ENCODE measurements around the gene AKTIP.

The AKTIP gene

GRCh38 chr16:53511403-53512280 lies 8.6 kb upstream of the AKTIP start:
- no peak for TF ChIP-seq CTCF (IDR thresholded peaks at IDR 0.05; ENCODE audit: low read depth, low read length)
- H3K4me3 ChIP-seq (replicated peaks in 1 of 2; ENCODE audit: low read depth in 2 of 2, low read length in 2 of 2) = no peak overlapping the region
- no peak for DNase-seq (ENCODE audit: low read depth in 2 of 2)

GRCh38 chr16:53511084-53511402 lies 8.0 kb upstream of the AKTIP start:
- no peak for DNase-seq (ENCODE audit: low read depth in 2 of 2)
- no peak overlapping the region for H3K4me3 ChIP-seq (replicated peaks in 1 of 2; ENCODE audit: low read depth in 2 of 2, low read length in 2 of 2)
- TF ChIP-seq CTCF (IDR thresholded peaks at IDR 0.05; ENCODE audit: low read depth, low read length) = no peak

GRCh38 chr16:53510704-53511070 lies 7.7 kb upstream of the AKTIP start:
- no peak overlapping the region for H3K4me3 ChIP-seq (replicated peaks in 1 of 2; ENCODE audit: low read depth in 2 of 2, low read length in 2 of 2)
- no peak for DNase-seq (ENCODE audit: low read depth in 2 of 2)
- TF ChIP-seq CTCF (IDR thresholded peaks at IDR 0.05; ENCODE audit: low read depth, low read length) = no peak

- TF ChIP-seq CTCF (IDR thresholded peaks at IDR 0.05; ENCODE audit: low read depth, low read length) = peak; percentile 94
- DNase-seq (ENCODE audit: low read depth in 2 of 2) = peak; percentile 81 to 86
- no peak overlapping the region for H3K4me3 ChIP-seq (replicated peaks in 1 of 2; ENCODE audit: low read depth in 2 of 2, low read length in 2 of 2)
Measured at GRCh38 chr16:53509906-53510703, 7.1 kb upstream of the AKTIP start.

GRCh38 chr16:53507464-53508179 lies 4.6 kb upstream of the AKTIP start:
- H3K4me3 ChIP-seq (replicated peaks in 1 of 2; ENCODE audit: low read depth in 2 of 2, low read length in 2 of 2) = no peak overlapping the region
- no peak for TF ChIP-seq CTCF (IDR thresholded peaks at IDR 0.05; ENCODE audit: low read depth, low read length)
- no peak for DNase-seq (ENCODE audit: low read depth in 2 of 2)

GRCh38 chr16:53506254-53506653 lies 3.2 kb upstream of the AKTIP start:
- no peak for DNase-seq (ENCODE audit: low read depth in 2 of 2)
- no peak overlapping the region for H3K4me3 ChIP-seq (replicated peaks in 1 of 2; ENCODE audit: low read depth in 2 of 2, low read length in 2 of 2)
- no peak for TF ChIP-seq CTCF (IDR thresholded peaks at IDR 0.05; ENCODE audit: low read depth, low read length)
